ENCODE results near the gene ATG13.

The ATG13 gene

DNA sequence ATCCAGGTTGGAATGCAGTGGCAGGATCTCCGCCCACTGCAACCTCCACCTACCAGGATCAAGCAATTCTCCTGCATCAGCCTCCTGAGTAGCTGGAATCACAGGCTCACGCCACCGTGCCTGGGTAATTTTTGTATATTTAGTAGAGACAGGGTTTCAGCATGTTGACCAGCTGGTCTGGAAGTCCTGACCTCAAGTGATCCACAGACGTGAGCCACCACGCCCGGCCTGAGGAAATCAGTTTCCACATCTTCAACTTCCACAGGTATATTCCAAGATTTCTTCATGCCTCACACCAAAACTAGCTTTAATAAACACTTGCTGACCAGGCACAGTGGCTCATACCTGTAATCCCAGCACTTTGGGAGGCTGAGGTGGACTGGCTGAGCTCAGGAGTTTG, 8.0 kb upstream of the ATG13 start:
- DNase-seq = no peak

DNA sequence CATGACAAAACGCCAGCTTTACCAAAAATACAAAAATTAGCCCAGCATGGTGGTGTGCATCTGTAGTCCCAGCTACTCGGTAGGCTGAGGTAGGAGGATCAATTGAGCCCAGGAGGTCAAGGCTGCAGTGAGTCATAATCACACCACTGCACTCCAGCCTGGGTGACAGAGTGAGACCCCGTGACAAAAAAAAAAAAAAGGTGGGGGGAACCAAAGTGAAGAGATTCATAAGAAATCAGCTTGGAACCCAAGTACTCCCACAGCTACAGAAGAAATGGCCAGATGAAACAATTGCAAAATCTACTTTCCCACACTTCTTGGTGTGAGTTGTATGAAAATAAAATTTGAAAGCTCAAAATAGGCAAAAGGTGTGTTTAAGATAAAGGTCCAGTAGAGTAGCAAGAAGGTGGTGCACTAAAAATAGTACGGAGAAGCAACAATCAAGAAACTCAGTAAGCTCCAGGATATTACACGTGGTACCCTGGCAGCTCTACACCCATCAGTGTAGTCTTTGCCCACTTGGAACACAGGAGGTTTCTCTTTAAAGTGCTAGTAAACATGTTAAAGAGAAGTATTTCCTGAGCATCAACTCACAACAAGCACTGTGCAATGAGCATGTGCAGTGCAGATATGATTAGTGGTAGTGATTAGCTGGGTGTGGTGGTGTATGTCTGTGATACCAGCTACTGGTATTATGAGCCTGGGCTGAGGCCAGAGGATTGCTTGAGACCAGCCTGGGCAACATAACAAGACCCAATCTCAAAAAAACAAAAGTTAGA, 5.6 kb upstream of the ATG13 start:
- no peak for DNase-seq

GRCh38 chr11:46612326-46612725, 5.0 kb upstream of the ATG13 start:
- DNase-seq = no peak

- no peak for DNase-seq
Measured at GRCh38 chr11:46615756-46616155, 1.6 kb upstream of the ATG13 start.

- peak in 1 of 2 experiments; percentile 13 for DNase-seq
Measured at GRCh38 chr11:46616551-46617133, 711 bp upstream of the ATG13 start.

DNA sequence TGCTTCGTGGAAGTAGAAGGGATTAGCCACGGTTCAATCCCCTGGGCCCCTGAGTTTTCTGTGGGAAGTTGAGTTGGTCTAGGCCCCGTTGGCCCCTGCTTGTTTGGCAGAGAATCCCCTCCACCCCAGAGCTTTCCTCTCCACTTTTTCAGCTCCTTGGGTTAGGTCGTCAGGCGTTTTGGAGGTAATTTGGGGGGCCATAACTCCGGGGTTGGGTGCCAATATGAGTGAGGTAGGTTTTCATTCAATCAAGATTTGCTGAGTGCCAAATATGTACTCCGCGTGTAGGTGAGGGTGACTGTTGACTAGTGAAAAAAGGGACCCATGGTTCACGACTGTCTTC, 590 bp downstream of the ATG13 start:
- no peak for DNase-seq

DNA sequence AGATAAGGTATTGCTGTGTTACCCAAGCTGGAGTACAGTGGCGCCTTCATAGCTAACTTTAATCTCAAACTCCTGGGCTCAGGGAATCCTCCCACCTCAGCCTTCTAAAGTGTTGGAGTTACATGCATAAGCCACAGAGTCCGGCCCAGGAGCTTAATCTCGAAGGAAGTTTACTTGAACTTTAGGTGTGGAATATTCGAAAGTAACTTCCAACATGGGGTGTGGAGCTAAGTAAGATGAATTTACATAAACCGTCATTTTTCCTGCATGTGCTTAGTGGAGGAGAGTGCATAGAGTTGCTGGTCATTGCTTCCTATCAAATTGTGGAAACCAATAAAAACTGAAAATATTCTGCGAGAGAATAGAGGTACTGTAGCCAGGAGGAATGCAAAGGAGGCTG, 1.5 kb downstream of the ATG13 start:
- DNase-seq = no peak

GRCh38 chr11:46625406-46625805, 8.1 kb downstream of the ATG13 start:
- DNase-seq = no peak

GRCh38 chr11:46628961-46629360, 11.6 kb downstream of the ATG13 start:
- DNase-seq = no peak

DNA sequence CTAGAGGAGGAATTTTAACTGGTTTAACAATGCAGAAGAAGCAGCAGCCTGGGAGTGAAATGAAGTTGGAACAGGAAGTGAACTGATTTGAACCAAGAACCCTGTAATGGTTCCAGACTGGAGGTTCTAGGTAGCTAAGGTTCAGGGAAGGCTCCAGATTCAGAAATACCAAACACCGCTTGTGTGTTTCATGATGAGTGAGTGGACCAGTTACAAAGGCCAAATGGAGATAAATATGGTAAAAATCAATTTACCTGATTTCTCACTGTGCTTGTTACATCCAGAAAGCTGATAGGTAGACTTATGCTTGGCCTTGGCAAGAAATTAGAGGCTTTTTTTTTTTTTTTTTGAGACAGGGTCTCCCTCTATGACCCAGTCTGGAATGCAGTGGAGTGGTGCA, 12.9 kb downstream of the ATG13 start:
- no peak for DNase-seq

DNA sequence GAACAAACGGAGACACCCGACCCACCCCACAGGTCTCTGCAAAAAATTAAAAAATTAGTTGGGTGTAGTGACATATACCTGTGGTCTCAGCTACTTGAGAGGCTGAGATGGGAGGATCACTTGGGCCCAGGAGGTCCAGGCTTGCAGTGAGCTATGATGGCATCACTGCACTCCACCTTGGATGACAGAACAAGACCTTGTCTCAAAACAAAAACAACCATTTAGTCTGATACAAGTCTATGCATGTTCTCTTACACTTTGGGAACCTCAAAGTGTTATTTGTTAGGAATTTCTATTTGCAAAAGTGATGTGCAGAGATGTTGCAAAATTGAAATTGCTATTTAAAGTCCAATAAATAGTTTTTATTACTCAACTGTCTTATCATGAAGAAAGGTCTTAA, 14.3 kb downstream of the ATG13 start:
- DNase-seq = no peak

DNA sequence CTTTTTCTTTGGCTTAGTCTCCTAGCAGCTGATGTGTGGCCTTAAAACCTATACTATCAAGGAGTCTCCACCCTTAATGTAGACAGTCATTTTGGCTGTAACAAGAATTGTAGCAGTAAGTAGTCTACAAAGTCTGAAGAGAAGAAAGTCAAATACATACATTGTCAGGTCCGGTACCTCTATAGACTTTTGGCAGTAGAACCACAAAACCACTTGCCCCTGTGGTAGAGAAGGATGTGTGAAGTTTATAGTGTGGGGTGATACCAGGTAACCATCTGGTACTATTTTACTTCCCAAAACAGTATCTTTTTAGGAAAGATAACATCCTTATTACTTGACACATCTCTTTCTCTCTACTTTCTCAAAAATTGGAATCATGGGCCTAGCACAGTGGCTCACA, 15.1 kb downstream of the ATG13 start:
- no peak for DNase-seq

DNA sequence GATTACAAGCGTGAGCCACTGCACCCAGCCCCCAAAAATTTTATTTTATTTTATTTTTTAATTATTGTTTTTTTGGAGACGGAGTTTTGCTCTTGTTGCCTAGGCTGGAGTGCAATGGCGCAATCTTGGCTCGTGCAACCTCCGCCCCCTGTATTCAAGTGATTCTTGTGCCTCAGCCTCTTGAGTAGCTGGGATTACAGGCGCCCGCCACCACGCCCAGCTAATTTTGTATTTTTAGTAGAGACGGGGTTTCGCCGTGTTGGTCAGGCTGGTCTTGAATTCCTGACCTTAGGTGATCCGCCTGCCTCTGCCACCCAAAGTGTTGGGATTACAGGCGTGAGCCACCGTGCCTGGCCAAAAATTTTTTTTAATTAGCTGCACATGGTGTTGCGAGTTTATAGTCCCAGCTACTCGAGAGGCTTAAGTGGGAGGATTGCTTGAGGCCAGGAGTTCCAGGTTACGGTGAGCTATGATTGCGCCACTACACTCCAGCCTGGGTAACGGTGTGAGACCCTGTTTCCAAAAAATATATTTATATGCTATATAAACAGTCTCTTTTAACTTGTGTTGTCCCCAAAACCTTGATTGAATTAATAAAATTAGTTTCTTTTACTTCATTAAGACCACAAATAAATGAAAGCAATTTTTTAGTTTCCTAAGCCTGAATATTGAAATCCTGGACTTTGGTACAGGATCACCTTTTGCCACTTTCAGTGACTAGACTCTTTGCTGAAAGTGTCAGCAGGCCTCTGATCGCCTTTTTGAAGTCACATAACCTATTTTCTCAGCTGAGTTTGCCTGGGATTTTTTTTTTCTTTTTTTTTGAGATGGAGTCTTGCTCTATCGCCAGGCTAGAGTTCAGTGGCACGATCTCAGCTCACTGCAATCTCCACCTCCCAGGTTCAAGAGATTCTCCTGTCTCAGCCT, 16.2 kb downstream of the ATG13 start:
- no peak for DNase-seq

- DNase-seq = no peak
Measured at GRCh38 chr11:46635557-46636139, 18.3 kb downstream of the ATG13 start.

DNA sequence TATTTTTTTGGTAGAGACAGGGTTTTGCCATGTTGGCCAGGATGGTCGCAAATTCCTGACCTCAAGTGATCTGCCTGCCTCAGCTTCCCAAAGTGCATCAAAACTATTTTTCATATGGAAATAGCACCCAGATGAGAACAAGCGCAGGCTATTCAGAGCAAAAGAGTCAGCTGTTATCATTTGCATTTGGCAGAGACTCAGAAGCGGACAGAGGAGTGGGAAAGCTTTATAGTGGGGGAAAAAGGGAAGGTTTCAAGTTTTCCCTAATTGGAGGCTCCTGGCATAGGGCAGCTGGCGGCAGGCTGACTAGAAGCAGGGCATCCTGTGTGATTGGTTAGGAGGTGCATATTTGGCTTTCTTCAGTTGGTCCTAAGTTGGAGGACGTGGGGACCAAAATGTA, 20.2 kb downstream of the ATG13 start:
- DNase-seq = no peak

DNA sequence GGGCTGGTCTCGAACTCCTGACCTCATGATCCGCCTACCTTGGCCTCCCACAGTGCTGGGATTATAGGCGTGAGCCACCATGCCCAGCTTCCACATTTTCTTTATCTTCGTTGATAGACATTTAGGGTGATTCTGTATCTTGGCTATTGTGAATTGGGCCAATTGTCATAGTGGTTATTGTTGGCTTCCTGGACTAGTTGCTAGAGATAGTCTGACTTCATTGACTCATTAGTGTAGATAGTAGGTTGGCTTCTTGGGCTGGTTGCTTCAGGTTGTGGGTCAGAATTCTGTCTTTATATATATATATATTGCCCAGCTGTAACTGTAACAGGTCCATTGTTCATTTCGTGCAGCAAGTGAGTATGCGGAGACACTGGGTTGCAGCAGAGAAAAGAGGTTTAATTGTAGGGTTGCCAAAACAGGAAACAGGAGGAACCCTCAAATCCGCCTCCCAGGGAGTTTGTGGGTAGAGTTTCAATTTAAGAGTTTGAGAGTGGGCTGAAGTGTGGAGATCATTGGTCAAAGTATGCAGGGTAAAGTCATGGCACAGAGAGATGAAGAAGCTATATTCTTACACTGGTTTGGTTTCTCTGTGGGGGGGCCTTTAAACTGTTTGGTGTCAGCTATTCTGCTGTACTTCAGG, 22.0 kb downstream of the ATG13 start:
- no peak for DNase-seq

- no peak for DNase-seq
Measured at GRCh38 chr11:46640036-46640788, 22.9 kb downstream of the ATG13 start.

DNA sequence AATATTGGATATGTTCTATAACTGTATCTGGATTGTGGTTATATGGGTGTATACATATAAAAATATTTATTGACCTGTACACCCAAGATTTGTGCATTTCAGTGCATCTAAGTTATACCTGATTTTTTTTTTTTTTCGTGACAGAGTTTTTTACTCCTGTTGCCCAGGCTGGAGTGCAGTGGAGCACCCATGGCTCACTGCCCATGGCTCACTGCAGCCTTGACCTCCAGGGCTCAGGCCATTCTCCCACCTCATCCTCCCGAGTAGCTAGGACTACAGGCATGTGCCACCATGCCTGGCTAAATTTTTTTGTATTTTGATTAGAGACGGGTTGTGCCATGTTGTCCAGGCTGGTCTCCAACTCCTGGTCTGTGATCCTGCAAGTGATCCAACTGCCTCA, 24.3 kb downstream of the ATG13 start:
- no peak for DNase-seq

DNA sequence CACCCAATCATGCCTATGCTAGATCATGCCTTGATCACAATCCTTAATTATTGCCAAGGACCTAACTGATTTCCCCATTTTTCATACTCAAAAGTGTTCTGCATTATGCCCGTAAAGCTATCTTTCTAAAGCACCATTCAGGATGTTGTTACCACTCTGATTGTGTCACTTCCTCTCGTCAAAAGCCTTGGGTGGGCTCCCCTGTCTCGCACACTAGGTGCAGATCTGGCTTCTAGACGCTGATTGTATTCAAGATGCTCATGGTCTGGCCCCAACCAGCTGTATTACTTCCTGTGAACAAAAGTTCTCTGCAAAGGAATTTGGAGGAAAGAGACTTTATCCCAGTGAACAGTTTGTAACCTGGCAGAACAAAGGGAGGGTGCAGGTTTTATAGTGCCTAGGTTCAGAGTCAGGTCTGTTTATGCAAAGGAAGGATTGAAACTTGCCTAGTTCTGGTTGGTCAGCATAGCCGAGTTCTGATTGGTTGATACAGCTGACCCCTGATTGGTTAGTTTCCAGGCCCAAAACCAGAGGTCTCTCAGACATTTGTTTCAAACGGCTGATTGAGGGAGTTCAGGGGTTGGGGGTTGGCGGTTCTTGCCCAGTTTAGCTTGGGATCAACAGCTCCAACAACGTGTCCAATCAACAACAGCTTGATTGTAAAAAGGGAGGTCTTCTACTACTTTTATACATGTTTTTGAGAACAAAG, 25.4 kb downstream of the ATG13 start:
- no peak for DNase-seq

DNA sequence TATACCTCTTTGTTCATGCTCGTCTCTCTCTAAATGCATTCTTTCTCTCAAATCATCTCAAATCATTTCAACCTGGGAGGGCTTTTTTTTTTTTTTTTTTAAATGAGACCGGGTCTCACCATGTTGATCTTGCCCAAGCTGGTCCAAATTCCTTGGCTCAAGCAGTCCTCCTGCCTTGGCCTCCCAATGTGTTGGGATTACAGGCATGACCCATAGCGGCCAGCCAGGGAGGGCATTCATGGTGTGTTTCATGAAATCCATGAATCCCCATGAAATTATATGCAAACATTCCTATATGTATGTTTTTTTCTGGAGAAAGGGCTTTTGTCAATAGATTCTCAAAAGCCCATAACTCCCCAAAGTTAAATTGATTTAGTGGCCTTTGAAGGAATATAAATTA, 26.2 kb downstream of the ATG13 start:
- no peak for DNase-seq

DNA sequence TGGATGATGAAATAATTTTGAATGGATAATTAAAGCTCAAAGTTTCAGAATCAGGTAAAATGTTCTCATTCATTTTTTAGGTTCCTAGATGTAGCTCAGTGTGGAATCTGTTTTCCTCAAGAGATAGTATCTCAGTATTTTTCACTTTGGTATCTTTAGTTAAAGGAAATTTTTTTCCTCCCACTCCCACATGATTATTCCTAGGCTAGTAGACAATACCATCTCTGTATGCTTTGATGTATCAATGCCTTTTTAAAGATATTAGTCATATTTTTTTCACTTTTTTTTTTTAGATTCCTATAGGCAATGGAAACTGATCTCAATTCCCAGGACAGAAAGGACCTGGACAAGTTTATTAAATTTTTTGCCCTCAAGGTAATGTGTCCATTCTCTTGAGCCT, 26.6 kb downstream of the ATG13 start:
- no peak for DNase-seq

Measured in NCI-H446 (cell line).